T-cell (primary cell): ENCODE results near the gene SPTBN2. TPM values are rescaled to one million over a fixed set of nuclear protein-coding genes. Genes with fewer than 3 reads are reported as not detected.

Source experiments
- ATAC-seq, 4 experiments: fragments of 200-7000 bp in 3 of 4; fragments of 150-1000 bp in 1 of 4; cut with Tn5 transposase; replicated peaks in 1 of 4; 1 replicate in 3 of 4; 2 replicates in 1 of 4; pipeline ENCODE4 v1.10.0; 2021; ENCODE audit warnings: moderate library complexity in 3 of 4, mild to moderate bottlenecking in 2 of 4, moderate number of reproducible peaks in 1 of 4
- CTCF ChIA-PET, 2 donors: fragments of 300-600 bp; sonication (Branson Sonifier 250); formaldehyde crosslinking; loops; one replicate each; lab custom pipeline; 2022; ENCODE audit warnings: antibody characterized with exemption in 2 of 2; lab: Charles Lee
- POLR2A ChIA-PET, 2 donors: fragments of 300-600 bp; sonication (Branson Sonifier 250); formaldehyde crosslinking; loops; one replicate each; lab custom pipeline; 2022; ENCODE audit warnings: antibody characterized with exemption in 2 of 2; lab: Charles Lee
- DNase-seq, 35 experiments: peaks; one replicate each; pipeline versions ENCODE4 v3.0.0 to v3.0.0-alpha.2; 2013 to 2023
- H3K27ac ChIP-seq: one replicate; pipeline ENCODE4 v1.5.1; 2013; ENCODE audit warnings: low read length
- H3K27me3 ChIP-seq, 2 experiments: replicated peaks in 1 of 2; 1 replicate in 1 of 2; 2 replicates in 1 of 2; pipeline versions ENCODE4 v1.6.1 to v1.7.0; 2013; ENCODE audit warnings: low read length in 1 of 2, mixed read lengths in 1 of 2; ENCODE audit not compliant: control insufficient read depth in 2 of 2, insufficient read depth in 2 of 2; ENCODE audit errors: extremely low read depth in 1 of 2
- H3K36me3 ChIP-seq, 2 donors: 1 replicate in 1 of 2; 2 replicates in 1 of 2; pipeline versions ENCODE4 v1.6.1 to v1.7.0; 2013; ENCODE audit warnings: low read length in 1 of 2; ENCODE audit not compliant: control insufficient read depth in 2 of 2, insufficient read depth in 1 of 2; ENCODE audit errors: extremely low read depth in 1 of 2
- H3K4me1 ChIP-seq, 2 experiments: 1 replicate in 1 of 2; 2 replicates in 1 of 2; pipeline versions ENCODE4 v1.6.1 to v1.7.0; 2013; ENCODE audit warnings: low read length in 2 of 2, mixed read lengths in 1 of 2; ENCODE audit not compliant: insufficient read depth in 2 of 2, control insufficient read depth in 1 of 2; ENCODE audit errors: extremely low read depth in 1 of 2
- H3K4me3 ChIP-seq, 2 donors: 1 replicate in 1 of 2; 2 replicates in 1 of 2; pipeline versions ENCODE4 v1.5.1 to v1.7.0; 2013; ENCODE audit warnings: mild to moderate bottlenecking in 2 of 2, low read length in 1 of 2, moderate library complexity in 1 of 2; ENCODE audit not compliant: control insufficient read depth in 1 of 2; ENCODE audit errors: extremely low read depth in 1 of 2
- H3K9me3 ChIP-seq: 2 replicates; pipeline ENCODE4 v1.7.0; 2013
- H3K27ac Mint-ChIP-seq, 2 donors: one replicate each; pipeline ENCODE4 v1.8.0; 2020 to 2021; ENCODE audit warnings: mild to moderate bottlenecking in 2 of 2, mixed read lengths in 2 of 2
- H3K27me3 Mint-ChIP-seq, 2 donors: one replicate each; pipeline ENCODE4 v1.8.0; 2021 to 2022; ENCODE audit warnings: mixed read lengths in 2 of 2
- H3K36me3 Mint-ChIP-seq: one replicate; pipeline ENCODE4 v1.8.0; 2021; ENCODE audit warnings: mixed read lengths
- H3K4me1 Mint-ChIP-seq, 3 donors: one replicate each; pipeline ENCODE4 v1.8.0; 2020 to 2022; ENCODE audit warnings: mixed read lengths in 3 of 3, mild to moderate bottlenecking in 1 of 3
- H3K4me3 Mint-ChIP-seq, 3 donors: one replicate each; pipeline ENCODE4 v1.8.0; 2020 to 2022; ENCODE audit warnings: mild to moderate bottlenecking in 3 of 3, mixed read lengths in 3 of 3, moderate library complexity in 3 of 3
- H3K9me3 Mint-ChIP-seq, 3 donors: one replicate each; pipeline ENCODE4 v1.8.0; 2020 to 2022; ENCODE audit warnings: mixed read lengths in 3 of 3
- WGBS: methylation state at CpG from one replicate; pipeline ENCODE4 v1.1.5; 2013; ENCODE audit warnings: missing lambda C conversion rate; ENCODE audit not compliant: insufficient coverage; 5-methylcytosine and 5-hydroxymethylcytosine counted together
- total RNA-seq, 35 experiments: library from RNA in 6 of 35; stranded (reverse) in 6 of 35; fragments of 120-200 nt in 1 of 35; gene quantifications; one replicate each; pipeline versions ENCODE4 v1.2.1 to v1.2.4 and lab custom pipeline; 2013 to 2026

Gene SPTBN2
- total RNA-seq, 5 donors from 2014 or later (not counting 1 experiment from before 2014, with no cell fraction given) = 0.13 to 1.1 (median 0.60) TPM; not detected in 1

- Histone ChIP-seq H3K9me3 (no peaks in the 10 kb centered on the region), H3K36me3 (no peaks in the 10 kb centered on the region), H3K27me3 (peaks cover 0 to 38% of the 10 kb centered on the region in 2 experiments), H3K4me3 (no peak overlapping the region), H3K27ac (no peak overlapping the region), H3K4me1 (no peaks in the 10 kb centered on the region)
- Mint-ChIP-seq H3K4me3 (no peak overlapping the region), H3K36me3 (no peaks in the 10 kb centered on the region), H3K27me3 (peaks cover 0 to 1% of the 10 kb centered on the region in 2 donors), H3K9me3 (no peaks in the 10 kb centered on the region), H3K27ac (no peak overlapping the region), H3K4me1 (peaks cover 0 to 2% (median 0%) of the 10 kb centered on the region in 3 donors)
- DNase-seq (no peak), ATAC-seq (no peak)
- 89% methylated on average over 30 of the region's 32 CpGs for WGBS
- ChIA-PET POLR2A (no interaction called here), CTCF (no interaction called here)
These were observed 39.1 kb downstream of the SPTBN2 start for GRCh38 chr11:66689661-66690590.

DNA sequence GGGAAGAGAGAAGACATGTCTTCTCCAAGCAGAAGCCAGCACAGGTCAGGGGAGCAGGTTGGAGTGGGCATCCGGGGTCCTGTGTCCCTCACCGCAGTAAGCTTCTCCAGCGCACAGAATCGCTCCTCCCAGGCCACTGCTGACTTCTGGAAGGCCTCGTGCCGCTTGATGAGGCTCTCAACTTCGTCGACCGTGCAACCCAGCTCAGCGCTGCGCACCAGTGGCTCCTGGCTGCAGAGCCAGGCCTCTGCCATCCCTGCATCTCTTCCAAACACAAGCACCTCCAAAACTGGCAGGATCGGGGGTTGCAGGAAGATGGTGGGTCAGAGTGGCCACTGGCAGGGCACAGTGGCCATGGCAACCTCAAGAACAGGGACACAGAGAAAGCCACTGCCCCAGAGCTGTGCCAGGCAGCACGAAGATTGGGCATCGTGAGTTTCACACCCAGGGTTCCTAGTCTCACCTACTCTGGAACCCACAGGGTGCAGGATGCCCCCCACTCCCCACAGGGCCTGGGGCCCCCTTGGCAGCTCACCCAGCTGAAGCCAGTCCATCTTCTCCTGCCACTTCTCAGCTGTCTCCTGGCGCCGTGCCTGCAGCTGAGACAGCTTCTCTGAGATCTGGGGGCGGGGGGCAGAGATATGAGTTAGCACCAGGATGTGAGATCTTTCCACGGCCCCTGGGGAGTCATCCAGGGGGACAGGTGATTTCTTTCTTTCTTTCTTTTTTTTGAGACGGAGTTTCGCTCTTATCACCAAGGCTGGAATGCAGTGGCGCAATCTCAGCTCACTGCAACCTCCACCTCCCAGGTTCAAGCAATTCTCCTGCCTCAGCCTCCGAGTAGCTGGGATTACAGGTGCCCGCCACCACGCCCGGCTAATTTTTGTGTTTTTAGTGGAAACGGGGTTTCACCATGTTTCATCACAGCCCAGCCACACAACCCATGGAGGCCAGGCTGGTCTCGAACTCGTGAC, 40.2 kb downstream of the SPTBN2 start:
- H3K4me3 Mint-ChIP-seq = no peak overlapping the region
- no peaks in the 10 kb centered on the region for H3K9me3 Mint-ChIP-seq
- H3K4me3 ChIP-seq = no peak overlapping the region
- POLR2A ChIA-PET = interaction anchor here in 1 of 2 donors (0.6 to 0.7 kb wide), 2 partner anchors 34 to 484 kb away, joined by 3 read pairs; no protein-coding TSS in a partner anchor
- no peak overlapping the region for H3K27ac ChIP-seq
- no peaks in the 10 kb centered on the region for H3K36me3 Mint-ChIP-seq
- WGBS = 86% methylated on average over 11 of the region's 28 CpGs
- ATAC-seq = no peak
- no peaks in the 10 kb centered on the region for H3K4me1 ChIP-seq
- H3K27me3 Mint-ChIP-seq = no peaks in the 10 kb centered on the region
- CTCF ChIA-PET = interaction anchor here in 1 of 2 donors (0.6 kb wide), 2 partner anchors 72 to 253 kb away, joined by 4 to 5 read pairs; no protein-coding TSS in a partner anchor
- no peak overlapping the region for H3K27ac Mint-ChIP-seq
- no peaks in the 10 kb centered on the region for H3K36me3 ChIP-seq
- H3K4me1 Mint-ChIP-seq = no peaks in the 10 kb centered on the region
- DNase-seq = no peak
- H3K27me3 ChIP-seq = peaks cover 0 to 32% of the 10 kb centered on the region in 2 experiments
- H3K9me3 ChIP-seq = no peaks in the 10 kb centered on the region

- H3K4me1 Mint-ChIP-seq = no peaks in the 10 kb centered on the region
- no peaks in the 10 kb centered on the region for H3K36me3 Mint-ChIP-seq
- H3K27ac ChIP-seq = no peak overlapping the region
- no peak for ATAC-seq
- no peaks in the 10 kb centered on the region for H3K9me3 Mint-ChIP-seq
- peaks cover 0 to 22% of the 10 kb centered on the region in 2 experiments for H3K27me3 ChIP-seq
- H3K4me3 ChIP-seq = no peak overlapping the region
- H3K4me1 ChIP-seq = no peaks in the 10 kb centered on the region
- no peaks in the 10 kb centered on the region for H3K36me3 ChIP-seq
- H3K4me3 Mint-ChIP-seq = no peak overlapping the region
- H3K27ac Mint-ChIP-seq = no peak overlapping the region
- no peaks in the 10 kb centered on the region for H3K27me3 Mint-ChIP-seq
- DNase-seq = no peak
- H3K9me3 ChIP-seq = no peaks in the 10 kb centered on the region
- CTCF ChIA-PET = interaction anchor here in 1 of 2 donors (0.6 kb wide), 1 partner anchor 254 kb away, joined by 5 read pairs; no protein-coding TSS in a partner anchor
- POLR2A ChIA-PET = interaction anchor here in 1 of 2 donors (0.6 to 0.7 kb wide), 2 partner anchors 35 to 485 kb away, joined by 3 read pairs; no protein-coding TSS in a partner anchor
- 69% methylated on average over 6 of the region's 13 CpGs for WGBS
These were observed 41.2 kb downstream of the SPTBN2 start for GRCh38 chr11:66687831-66688281.

GRCh38 chr11:66686801-66687750, 41.9 kb downstream of the SPTBN2 start:
- H3K9me3 ChIP-seq = no peaks in the 10 kb centered on the region
- Mint-ChIP-seq H3K4me3 (no peak overlapping the region), H3K27ac (no peak overlapping the region), H3K9me3 (no peaks in the 10 kb centered on the region), H3K27me3 (no peaks in the 10 kb centered on the region), H3K4me1 (no peaks in the 10 kb centered on the region), H3K36me3 (no peaks in the 10 kb centered on the region)
- WGBS = 83% methylated on average over 25 of the region's 33 CpGs
- no peaks in the 10 kb centered on the region for H3K36me3 ChIP-seq
- H3K4me1 ChIP-seq = no peaks in the 10 kb centered on the region
- H3K27ac ChIP-seq = no peak overlapping the region
- POLR2A ChIA-PET = no interaction called here
- DNase-seq (no peak), ATAC-seq (no peak)
- H3K4me3 ChIP-seq = no peak overlapping the region
- CTCF ChIA-PET = no interaction called here
- H3K27me3 ChIP-seq = peaks cover 0 to 14% of the 10 kb centered on the region in 2 experiments

DNA sequence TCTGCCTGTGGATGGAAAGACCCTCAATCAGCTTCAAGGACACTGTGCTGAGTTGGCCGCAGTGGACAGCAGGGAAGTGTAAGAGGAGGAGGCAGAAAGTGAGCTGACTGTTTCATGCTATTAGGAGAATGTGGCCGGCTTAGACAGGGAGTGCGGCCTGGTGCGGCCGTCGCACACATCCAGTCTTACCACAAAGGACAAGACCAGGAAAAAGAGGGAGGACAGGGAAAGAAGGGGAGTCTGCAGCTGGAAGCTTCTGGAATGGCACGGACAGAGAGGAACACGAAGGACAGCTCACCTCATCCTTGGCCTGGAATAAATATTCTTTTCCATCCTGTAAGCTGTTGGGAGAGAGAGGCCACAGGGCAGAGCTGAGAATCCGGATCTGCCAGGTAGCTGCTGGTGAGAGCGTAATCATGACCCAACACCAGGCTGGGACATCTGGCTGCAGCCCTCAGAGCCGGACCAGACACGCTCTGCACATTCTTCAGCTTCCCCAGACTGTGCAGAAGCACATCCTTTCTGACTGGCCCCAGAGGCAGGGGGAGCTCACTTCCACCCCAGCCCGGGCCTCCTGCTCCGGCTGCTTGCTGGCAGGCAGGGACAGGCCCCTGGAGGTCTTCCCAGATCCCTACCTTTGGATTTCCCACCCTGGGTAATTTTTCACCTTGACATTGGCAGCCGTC, 42.8 kb downstream of the SPTBN2 start:
- H3K9me3 ChIP-seq = no peaks in the 10 kb centered on the region
- no peak overlapping the region for H3K4me3 ChIP-seq
- no peaks in the 10 kb centered on the region for H3K27me3 Mint-ChIP-seq
- 89% methylated on average over 13 of the region's 15 CpGs for WGBS
- ATAC-seq = no peak
- H3K27me3 ChIP-seq = peaks cover 0 to 10% of the 10 kb centered on the region in 2 experiments
- no peaks in the 10 kb centered on the region for H3K9me3 Mint-ChIP-seq
- H3K4me1 ChIP-seq = no peaks in the 10 kb centered on the region
- no peak for DNase-seq
- H3K27ac ChIP-seq = no peak overlapping the region
- no peaks in the 10 kb centered on the region for H3K36me3 Mint-ChIP-seq
- POLR2A ChIA-PET = no interaction called here
- no peaks in the 10 kb centered on the region for H3K4me1 Mint-ChIP-seq
- no peak overlapping the region for H3K4me3 Mint-ChIP-seq
- H3K27ac Mint-ChIP-seq = no peak overlapping the region
- CTCF ChIA-PET = interaction anchor here (0.5 to 0.9 kb wide), 3 partner anchors 8 to 102 kb away, joined by 3 to 5 read pairs (median 4); partner anchors contain the start of gene RBM4B (in 1 of the 2)
- H3K36me3 ChIP-seq = no peaks in the 10 kb centered on the region
